SK-N-SH (cell line): ENCODE results near the gene DLG1. TPM values are rescaled to one million over a fixed set of nuclear protein-coding genes. Genes with fewer than 3 reads are reported as not detected.

Experiments
- CTCF ChIA-PET: fragments of 300-600, 350-600 bp; formaldehyde crosslinking; extraction: SDS; loops from one replicate; lab custom pipeline; 2021; lab: Yijun Ruan, JAX
- POLR2A ChIA-PET: fragments of 350-600 bp; sonication (Branson Sonifier 250); formaldehyde crosslinking; extraction: SDS; loops from one replicate; lab custom pipeline; 2020; ENCODE audit warnings: antibody characterized with exemption, inconsistent platforms; lab: Yijun Ruan, JAX
- DNase-seq: peaks from one replicate; pipeline ENCODE4 v3.0.0; 2012
- H2AFZ ChIP-seq: fragments of 200-600 bp; sonication (generic); 2 replicates; pipeline ENCODE4 v1.8.1; 2016; ENCODE audit warnings: antibody characterized with exemption, mild to moderate bottlenecking, low read depth
- H3F3A ChIP-seq: fragments of 200-600 bp; sonication (generic); replicated peaks from 2 replicates; pipeline ENCODE3; 2016; ENCODE audit warnings: antibody characterized with exemption, mild to moderate bottlenecking; ENCODE audit not compliant: insufficient read depth
- H3K27ac ChIP-seq, 2 experiments: fragments of 200-500 bp in 1 of 2; fragments of 200-600 bp in 1 of 2; sonication (Bioruptor generic) in 1 of 2; sonication (generic), shearing (Covaris generic) in 1 of 2; 2 replicates each; pipeline versions ENCODE4 v1.5.1 to v1.6.1; 2014 to 2016; ENCODE audit warnings: low read depth in 2 of 2, inconsistent platforms in 1 of 2, low read length in 1 of 2, mild to moderate bottlenecking in 1 of 2, mixed read lengths in 1 of 2
- H3K27me3 ChIP-seq: fragments of 200-600 bp; sonication (generic), shearing (Covaris generic); 2 replicates; pipeline ENCODE4 v1.6.1; 2016; ENCODE audit warnings: mixed run types; ENCODE audit not compliant: insufficient read depth
- H3K36me3 ChIP-seq, 2 experiments: fragments of 200-500 bp in 1 of 2; fragments of 200-600 bp in 1 of 2; sonication (Bioruptor generic) in 1 of 2; sonication (generic) in 1 of 2; replicated peaks in 1 of 2; 2 replicates each; pipeline versions ENCODE3 to v1.5.1; 2014 to 2016; ENCODE audit warnings: low read length in 1 of 2, mild to moderate bottlenecking in 1 of 2; ENCODE audit not compliant: insufficient read depth in 2 of 2, control insufficient read depth in 1 of 2
- H3K4me1 ChIP-seq, 2 experiments: fragments of 200-500 bp in 1 of 2; fragments of 200-600 bp in 1 of 2; sonication (Bioruptor generic) in 1 of 2; sonication (generic), shearing (Covaris generic) in 1 of 2; 2 replicates each; pipeline versions ENCODE4 v1.5.1 to v1.6.1; 2014 to 2016; ENCODE audit warnings: low read depth in 1 of 2, low read length in 1 of 2, mixed run types in 1 of 2; ENCODE audit not compliant: insufficient read depth in 2 of 2, control insufficient read depth in 1 of 2
- H3K4me2 ChIP-seq: fragments of 200-600 bp; sonication (generic), shearing (Covaris generic); 2 replicates; pipeline ENCODE4 v1.6.1; 2017; ENCODE audit warnings: mixed run types
- H3K4me3 ChIP-seq, 2 experiments: fragments of 200-500 bp in 1 of 2; fragments of 200-600 bp in 1 of 2; sonication (Bioruptor generic) in 1 of 2; sonication (generic), shearing (Covaris generic) in 1 of 2; 2 replicates each; pipeline versions ENCODE4 v1.5.1 to v1.8.1; 2014 to 2016; ENCODE audit warnings: low read depth in 2 of 2, inconsistent platforms in 1 of 2, low read length in 1 of 2, mild to moderate bottlenecking in 1 of 2, mixed read lengths in 1 of 2, moderate library complexity in 1 of 2
- H3K79me2 ChIP-seq: fragments of 200-600 bp; sonication (generic); 2 replicates; pipeline ENCODE4 v1.8.1; 2017; ENCODE audit warnings: mild to moderate bottlenecking; ENCODE audit not compliant: insufficient read depth
- H3K9ac ChIP-seq: fragments of 200-600 bp; sonication (generic); 2 replicates; pipeline ENCODE4 v1.6.1; 2017; ENCODE audit warnings: mixed run types
- H3K9me2 ChIP-seq: fragments of 200-600 bp; sonication (generic); 2 replicates; pipeline ENCODE4 v1.6.1; 2017; ENCODE audit warnings: mixed run types
- H3K9me3 ChIP-seq: fragments of 200-600 bp; sonication (generic); 2 replicates; pipeline ENCODE4 v1.6.1; 2017; ENCODE audit warnings: mixed run types, mild to moderate bottlenecking, moderate library complexity
- H4K20me1 ChIP-seq: fragments of 200-600 bp; sonication (generic); 2 replicates; pipeline ENCODE4 v1.6.1; 2017; ENCODE audit warnings: mild to moderate bottlenecking, mixed run types; ENCODE audit not compliant: insufficient read depth
- CHD2 ChIP-seq: fragments of 150-350 bp; IDR thresholded peaks from 2 replicates; pipeline ENCODE4 v1.6.1; 2018; ENCODE audit warnings: low read length; ENCODE audit not compliant: partially characterized antibody
- CTCF ChIP-seq: fragments of 200-600 bp; sonication (generic); IDR thresholded peaks from 2 replicates; pipeline ENCODE4 v1.6.1; 2017; ENCODE audit warnings: antibody characterized with exemption, mild to moderate bottlenecking, moderate library complexity
- ELF1 ChIP-seq: IDR thresholded peaks from 2 replicates; pipeline ENCODE4 v1.4.0; 2012
- EP300 ChIP-seq, 2 experiments: IDR thresholded peaks; 2 replicates each; pipeline versions ENCODE4 v1.4.0 to v1.6.1; 2012; ENCODE audit warnings: borderline replicate concordance in 1 of 2, low read depth in 1 of 2, low read length in 1 of 2
- EZH2phosphoT487 ChIP-seq: fragments of 200-600 bp; sonication (generic); IDR thresholded peaks from 2 replicates; pipeline ENCODE4 v1.6.1; 2017; ENCODE audit warnings: low read depth, mixed run types, mild to moderate bottlenecking, antibody characterized with exemption, moderate library complexity, borderline replicate concordance
- FOSL2 ChIP-seq: IDR thresholded peaks from 2 replicates; pipeline ENCODE4 v1.4.0; 2012; ENCODE audit warnings: low read depth, mild to moderate bottlenecking, moderate library complexity, borderline replicate concordance
- FOXJ3 ChIP-seq: sonication (generic); formaldehyde crosslinking; IDR thresholded peaks from 2 replicates; pipeline ENCODE4 v1.5.1; 2020; ENCODE audit warnings: mild to moderate bottlenecking, missing genetic modification reagents
- MAX ChIP-seq: IDR thresholded peaks from 2 replicates; pipeline ENCODE4 v1.4.0; 2012; ENCODE audit warnings: low read depth
- MEF2A ChIP-seq: IDR thresholded peaks from 2 replicates; pipeline ENCODE4 v1.4.0; 2012; ENCODE audit warnings: low read depth, borderline replicate concordance
- MXI1 ChIP-seq: IDR thresholded peaks from 2 replicates; pipeline ENCODE4 v1.6.1; 2012; ENCODE audit warnings: mild to moderate bottlenecking, low read depth, low read length, improper control_type of control experiment
- NFIC ChIP-seq: IDR thresholded peaks from 2 replicates; pipeline ENCODE4 v1.4.0; 2012; ENCODE audit warnings: borderline replicate concordance
- POLR2AphosphoS5 ChIP-seq: IDR thresholded peaks from 2 replicates; pipeline ENCODE4 v1.6.1; 2012; ENCODE audit warnings: low read depth, low read length
- RAD21 ChIP-seq: IDR thresholded peaks from 2 replicates; pipeline ENCODE4 v1.6.1; 2012; ENCODE audit warnings: mild to moderate bottlenecking, low read length
- TCF12 ChIP-seq: IDR thresholded peaks from 2 replicates; pipeline ENCODE4 v1.4.0; 2012
- TEAD4 ChIP-seq: IDR thresholded peaks from 2 replicates; pipeline ENCODE4 v1.4.0; 2012; ENCODE audit warnings: mild to moderate bottlenecking, borderline replicate concordance; ENCODE audit not compliant: insufficient read depth
- USF1 ChIP-seq: IDR thresholded peaks from 2 replicates; pipeline ENCODE4 v1.4.0; 2012; ENCODE audit warnings: low read depth, borderline replicate concordance
- USF2 ChIP-seq: fragments of 150-350 bp; IDR thresholded peaks from 2 replicates; pipeline ENCODE4 v1.6.1; 2017; ENCODE audit warnings: antibody characterized with exemption, low read length, low read depth, borderline replicate concordance
- YY1 ChIP-seq: IDR thresholded peaks from 2 replicates; pipeline ENCODE4 v1.4.0; 2012; ENCODE audit warnings: low read depth, mild to moderate bottlenecking
- WGBS: methylation state at CpG from one replicate; pipeline ENCODE4 v1.1.6; 2017; ENCODE audit warnings: low lambda C conversion rate; 5-methylcytosine and 5-hydroxymethylcytosine counted together
- polyA plus RNA-seq, 3 experiments: library from polyadenylated mRNA; depleted of rRNA; stranded (reverse); fragments of >200 nt; gene quantifications; 2 replicates each; pipeline ENCODE4 v1.2.3, GENCODE V29; 2012

Gene DLG1
- polyA plus RNA-seq, 1 of the 3 experiments (the other 2 are of a cell fraction): 16.5 TPM

- Histone ChIP-seq H3K79me2 (peaks cover 90% of the 10 kb centered on the region), H3K27me3 (no peaks in the 10 kb centered on the region), H3K36me3 (peaks cover 54 to 78% of the 10 kb centered on the region in 2 experiments), H2AFZ (no peak overlapping the region), H4K20me1 (0 out of 2 replicates have a peak, but pooled peaks cover 4% of the 10 kb centered on the region)
- POLR2A ChIA-PET: no interaction called here
- TF ChIP-seq MAX (no peak), EZH2phosphoT487 (no peak), YY1 (no peak), TEAD4 (no peak), FOSL2 (no peak), CHD2 (no peak), MEF2A (no peak), POLR2AphosphoS5 (no peak), RAD21 (no peak), USF1 (no peak), FOXJ3 (CRISPR knock-in tag) (no peak), NFIC (no peak), ELF1 (no peak), MXI1 (no peak), USF2 (no peak), CTCF (no peak), EP300 (IDR thresholded peaks at IDR 0.05; ENCODE audit: borderline replicate concordance in 1 of 2, low read depth in 1 of 2, low read length in 1 of 2) (no peak), TCF12 (no peak)
- TF ChIP-seq, all 33 proteins: peak for 0
- CTCF ChIA-PET: interaction anchor here (1.3 to 3.1 kb wide), 3 partner anchors 9 to 225 kb away, joined by 3 to 15 read pairs (median 5); no protein-coding TSS in a partner anchor
- H3K9ac ChIP-seq: no peak overlapping the region
- 100% methylated on average over 2 of the region's 2 CpGs for WGBS
- H3K27ac ChIP-seq: no peak overlapping the region
- peaks cover 0 to 7% of the 10 kb centered on the region in 2 experiments; a peak in 3 of 4 replicates for H3K4me1 ChIP-seq
- DNase-seq: no peak
- H3K9me3 ChIP-seq: no peaks in the 10 kb centered on the region; the same call in 1 of the 2 replicates
- no peaks in the 10 kb centered on the region for H3K9me2 ChIP-seq
- H3K4me3 ChIP-seq: no peak overlapping the region
- no peak overlapping the region for H3K4me2 ChIP-seq
- H3F3A ChIP-seq: peaks cover 12% of the 10 kb centered on the region
Observed at GRCh38 chr3:197285557-197285956, 12.9 kb downstream of the DLG1 start.
